Measurements from ENCODE around the gene TRIM62. TPM values are rescaled to one million over a fixed set of nuclear protein-coding genes. Genes with fewer than 3 reads are reported as not detected.

Gene TRIM62
- total and polyA plus RNA-seq, 2 experiments from 2014 or later = 2.5 to 4.2 TPM

GRCh38 chr1:33150522-33150921 is 31.3 kb downstream of the TRIM62 start:
- Histone ChIP-seq H3K79me2 (no peaks in the 10 kb centered on the region), H4K20me1 (ENCODE audit: insufficient read depth, poor library complexity, severe bottlenecking) (no peaks in the 10 kb centered on the region), H3K36me3 (replicated peaks; ENCODE audit: insufficient read depth, low read depth) (no peaks in the 10 kb centered on the region), H3K9me3 (ENCODE audit: low read depth) (no peaks in the 10 kb centered on the region), H3K9me2 (replicated peaks; ENCODE audit: insufficient read depth) (no peaks in the 10 kb centered on the region), H3K4me2 (no peak overlapping the region), H3K27ac (no peak overlapping the region), H3K4me3 (no peak overlapping the region), H3K4me1 (ENCODE audit: insufficient read depth) (peaks cover 12% of the 10 kb centered on the region), H2AFZ (no peak overlapping the region), H3K27me3 (no peaks in the 10 kb centered on the region)
- DNase-seq (ENCODE audit: low spot score) = no peak
- TF ChIP-seq EZH2 (IDR thresholded peaks at IDR 0.05; ENCODE audit: borderline replicate concordance) (no peak), CTCF (IDR thresholded peaks at IDR 0.05; ENCODE audit: poor library complexity) (no peak), EZH2phosphoT487 (IDR thresholded peaks at IDR 0.05; ENCODE audit: low read depth, severe bottlenecking, unreplicated experiment) (no peak)
- WGBS (ENCODE audit: low lambda C conversion rate, missing lambda C conversion rate) = 72% methylated on average over 4 of the region's 4 CpGs

GRCh38 chr1:33149453-33150190 is 32.2 kb downstream of the TRIM62 start:
- H3K79me2 ChIP-seq = no peaks in the 10 kb centered on the region
- H3K4me2 ChIP-seq = no peak overlapping the region
- TF ChIP-seq EZH2 (IDR thresholded peaks at IDR 0.05; ENCODE audit: borderline replicate concordance) (no peak), EZH2phosphoT487 (IDR thresholded peaks at IDR 0.05; ENCODE audit: low read depth, severe bottlenecking, unreplicated experiment) (no peak), CTCF (IDR thresholded peaks at IDR 0.05; ENCODE audit: poor library complexity) (no peak)
- H3K27me3 ChIP-seq = no peaks in the 10 kb centered on the region
- H3K9me3 ChIP-seq (ENCODE audit: low read depth) = no peaks in the 10 kb centered on the region
- 81% methylated on average over 7 of the region's 7 CpGs for WGBS (ENCODE audit: low lambda C conversion rate, missing lambda C conversion rate)
- DNase-seq (ENCODE audit: low spot score) = no peak
- no peaks in the 10 kb centered on the region for H4K20me1 ChIP-seq (ENCODE audit: insufficient read depth, poor library complexity, severe bottlenecking)
- peaks cover 12% of the 10 kb centered on the region for H3K4me1 ChIP-seq (ENCODE audit: insufficient read depth)
- no peak overlapping the region for H3K27ac ChIP-seq
- no peak overlapping the region for H2AFZ ChIP-seq
- H3K36me3 ChIP-seq (replicated peaks; ENCODE audit: insufficient read depth, low read depth) = no peaks in the 10 kb centered on the region
- no peak overlapping the region for H3K4me3 ChIP-seq
- no peaks in the 10 kb centered on the region for H3K9me2 ChIP-seq (replicated peaks; ENCODE audit: insufficient read depth)

GRCh38 chr1:33148615-33149014 is 33.2 kb downstream of the TRIM62 start:
- no peaks in the 10 kb centered on the region for H3K79me2 ChIP-seq
- H3K9me2 ChIP-seq (replicated peaks; ENCODE audit: insufficient read depth) = no peaks in the 10 kb centered on the region
- no peak overlapping the region for H3K4me2 ChIP-seq
- TF ChIP-seq CTCF (IDR thresholded peaks at IDR 0.05; ENCODE audit: poor library complexity) (no peak), EZH2 (IDR thresholded peaks at IDR 0.05; ENCODE audit: borderline replicate concordance) (no peak), EZH2phosphoT487 (IDR thresholded peaks at IDR 0.05; ENCODE audit: low read depth, severe bottlenecking, unreplicated experiment) (no peak)
- no peaks in the 10 kb centered on the region for H3K9me3 ChIP-seq (ENCODE audit: low read depth)
- H3K4me3 ChIP-seq = no peak overlapping the region
- H2AFZ ChIP-seq = no peak overlapping the region
- no peak for DNase-seq (ENCODE audit: low spot score)
- H3K27ac ChIP-seq = no peak overlapping the region
- peaks cover 13% of the 10 kb centered on the region for H3K4me1 ChIP-seq (ENCODE audit: insufficient read depth)
- WGBS (ENCODE audit: low lambda C conversion rate, missing lambda C conversion rate) = 94% methylated on average over 3 of the region's 3 CpGs
- no peaks in the 10 kb centered on the region for H3K36me3 ChIP-seq (replicated peaks; ENCODE audit: insufficient read depth, low read depth)
- H3K27me3 ChIP-seq = no peaks in the 10 kb centered on the region
- H4K20me1 ChIP-seq (ENCODE audit: insufficient read depth, poor library complexity, severe bottlenecking) = no peaks in the 10 kb centered on the region

Measured in hepatocyte (in vitro differentiated cells).